Tibial nerve (tissue), 4 donors: ENCODE measurements around the gene C10orf62. TPM values are rescaled to one million over a fixed set of nuclear protein-coding genes. Genes with fewer than 3 reads are reported as not detected.
"Not testable (repeated sequence)": the region's sequence is repeated elsewhere in the genome, so short reads cannot be mapped to it uniquely, and the experiment has no call there.

Source experiments
- DNase-seq, 2 donors: peaks; one replicate each; pipeline ENCODE4 v3.0.0-alpha.2; 2019; ENCODE audit warnings: low spot score in 2 of 2
- H3K27ac ChIP-seq, 4 donors: fragments of 200-600 bp; sonication (generic) in 3 of 4; one replicate each; pipeline ENCODE4 v1.5.1; 2017 to 2019; ENCODE audit warnings: mild to moderate bottlenecking in 1 of 4
- H3K27me3 ChIP-seq, 2 donors: fragments of 200-600 bp; sonication (generic) in 1 of 2; one replicate each; pipeline versions ENCODE4 v1.5.1 to v1.6.0; 2017 to 2019
- H3K36me3 ChIP-seq, 3 donors: fragments of 200-600 bp; sonication (generic); one replicate each; pipeline ENCODE4 v1.5.1; 2018 to 2019
- H3K4me1 ChIP-seq, 4 donors: fragments of 200-600 bp; sonication (generic) in 3 of 4; one replicate each; pipeline ENCODE4 v1.5.1; 2017 to 2019
- H3K4me3 ChIP-seq, 4 donors: fragments of 200-600 bp; sonication (generic) in 3 of 4; one replicate each; pipeline ENCODE4 v1.5.1; 2017 to 2019; ENCODE audit warnings: mild to moderate bottlenecking in 1 of 4, moderate library complexity in 1 of 4
- H3K9me3 ChIP-seq, 4 donors: fragments of 200-600 bp; sonication (generic) in 3 of 4; one replicate each; pipeline ENCODE4 v1.5.1; 2017 to 2019
- CTCF ChIP-seq, 5 experiments: fragments of 200-600 bp in 3 of 5; fragments of 450-650 bp in 2 of 5; sonication (generic) in 3 of 5; IDR thresholded peaks; one replicate each; pipeline ENCODE4 v1.5.1; 2016 to 2019; ENCODE audit warnings: antibody characterized with exemption in 5 of 5, mild to moderate bottlenecking in 3 of 5, moderate library complexity in 2 of 5
- EP300 ChIP-seq, 2 donors: sonication (generic); formaldehyde crosslinking; IDR thresholded peaks; one replicate each; pipeline ENCODE4 v1.6.1; 2017; ENCODE audit warnings: antibody characterized with exemption in 2 of 2, mild to moderate bottlenecking in 1 of 2
- POLR2A ChIP-seq, 2 donors: fragments of 450-650 bp; IDR thresholded peaks; one replicate each; pipeline ENCODE4 v1.6.1; 2017; ENCODE audit warnings: antibody characterized with exemption in 2 of 2, mild to moderate bottlenecking in 2 of 2, moderate library complexity in 2 of 2
- WGBS, 2 donors: methylation state at CpG; one replicate each; pipeline ENCODE4 v1.1.5; 2018; 5-methylcytosine and 5-hydroxymethylcytosine counted together
- total RNA-seq, 4 donors: library from RNA; depleted of rRNA; stranded (reverse); fragments of >200 nt; gene quantifications; one replicate each; pipeline ENCODE4 v1.1.0, GENCODE V29; 2016

Gene C10orf62
- total RNA-seq, 4 donors from 2014 or later = 1.1 to 1.7 (median 1.2) TPM

GRCh38 chr10:97574374-97575126, 15.0 kb upstream of the C10orf62 start:
- H3K27ac ChIP-seq = no peak overlapping the region
- DNase-seq = no peak
- H3K27me3 ChIP-seq = no peaks in the 10 kb centered on the region
- peaks cover 0 to 22% (median 0%) of the 10 kb centered on the region in 3 donors for H3K36me3 ChIP-seq
- H3K4me1 ChIP-seq = peaks cover 0 to 13% (median 4%) of the 10 kb centered on the region in 4 donors
- H3K4me3 ChIP-seq = no peak overlapping the region
- 53 to 57% methylated on average over 4 of the region's 4 CpGs for WGBS, 2 donors
- no peaks in the 10 kb centered on the region for H3K9me3 ChIP-seq
- TF ChIP-seq EP300 (IDR thresholded peaks at IDR 0.05) = no peak

DNA sequence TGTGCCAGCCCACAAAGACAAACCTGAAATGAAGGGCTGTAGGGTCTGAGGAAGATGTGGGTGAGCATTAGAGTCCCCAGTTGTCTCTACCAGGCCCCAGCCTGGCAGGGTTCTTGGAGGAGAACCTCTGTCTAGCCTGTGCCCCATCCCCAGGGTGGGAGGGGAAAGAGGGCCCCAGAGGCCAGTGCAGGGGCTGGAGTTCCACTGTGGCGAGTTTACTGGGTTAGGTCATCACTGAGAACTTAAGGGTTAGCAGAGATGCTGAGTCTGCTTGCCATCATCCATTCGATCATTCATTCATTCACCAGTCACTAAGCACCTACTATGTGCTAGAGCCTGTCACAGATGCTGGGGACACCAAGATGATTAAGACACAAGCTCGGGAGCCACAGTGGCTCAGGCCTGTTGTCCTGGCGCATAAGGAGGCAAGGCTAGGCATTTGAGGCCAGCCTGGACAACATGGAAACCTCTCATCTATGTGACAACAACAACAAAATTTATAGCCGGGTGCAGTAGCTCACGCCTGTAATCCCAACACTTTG, 14.3 kb upstream of the C10orf62 start:
- WGBS, 2 donors = 84 to 88% methylated on average over 6 of the region's 6 CpGs
- DNase-seq = no peak
- Histone ChIP-seq H3K9me3 (no peaks in the 10 kb centered on the region), H3K4me1 (peaks cover 0 to 13% (median 4%) of the 10 kb centered on the region in 4 donors), H3K4me3 (no peak overlapping the region), H3K36me3 (peaks cover 0 to 16% (median 0%) of the 10 kb centered on the region in 3 donors), H3K27ac (no peak overlapping the region), H3K27me3 (no peaks in the 10 kb centered on the region)
- TF ChIP-seq POLR2A (IDR thresholded peaks at IDR 0.05) (no peak), EP300 (IDR thresholded peaks at IDR 0.05) (no peak), CTCF (IDR thresholded peaks at IDR 0.05) (no peak)

DNA sequence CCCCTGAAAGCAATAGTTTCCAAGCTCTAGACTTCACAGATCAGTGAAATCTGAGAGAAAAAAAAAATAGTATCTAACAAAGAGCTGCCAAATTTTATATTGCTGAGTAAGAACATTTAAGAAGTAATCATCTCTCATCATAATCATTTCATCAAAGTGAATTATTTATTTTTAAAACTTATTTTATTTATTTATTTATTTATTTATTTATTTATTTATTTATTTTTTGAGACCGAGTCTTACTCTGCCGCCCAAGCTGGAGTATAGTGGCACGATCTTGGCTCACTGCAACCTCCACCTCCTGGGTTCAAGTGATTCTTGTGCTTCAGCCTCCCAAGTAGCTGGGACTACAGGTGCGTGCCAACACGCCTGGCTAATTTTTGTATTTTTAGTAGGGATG, 13.0 kb upstream of the C10orf62 start:
- 37 to 58% methylated on average over 5 of the region's 5 CpGs for WGBS, 2 donors
- H3K4me1 ChIP-seq = peaks cover 0 to 13% (median 4%) of the 10 kb centered on the region in 4 donors
- H3K9me3 ChIP-seq, H3K27me3 ChIP-seq, DNase-seq, H3K4me3 ChIP-seq, H3K36me3 ChIP-seq, H3K27ac ChIP-seq: not testable (repeated sequence)

DNA sequence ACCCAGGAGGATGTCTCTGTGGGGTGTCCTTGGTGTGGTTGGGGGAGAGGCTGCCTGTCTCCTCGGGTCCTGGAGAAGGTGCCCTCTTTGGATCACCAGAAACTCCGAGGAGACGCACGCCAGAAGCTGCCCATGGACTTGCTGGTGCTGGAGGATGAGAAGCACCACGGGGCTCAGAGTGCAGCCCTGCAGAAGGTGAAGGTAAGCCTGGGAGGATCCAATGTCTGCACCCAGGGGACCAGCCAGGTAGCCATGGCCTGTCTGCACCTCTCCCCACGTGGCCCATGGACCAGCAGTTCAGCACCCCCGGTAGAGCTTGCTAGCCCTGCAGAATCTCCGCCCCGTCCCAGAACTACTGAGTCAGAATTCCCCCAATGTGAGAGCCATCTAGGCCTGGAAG, 11.8 kb upstream of the C10orf62 start:
- no peak overlapping the region for H3K4me3 ChIP-seq
- H3K27me3 ChIP-seq = no peaks in the 10 kb centered on the region
- H3K27ac ChIP-seq = no peak overlapping the region
- TF ChIP-seq EP300 (IDR thresholded peaks at IDR 0.05) (no peak), CTCF (IDR thresholded peaks at IDR 0.05) (no peak), POLR2A (IDR thresholded peaks at IDR 0.05) (no peak)
- H3K9me3 ChIP-seq = no peaks in the 10 kb centered on the region
- WGBS, 2 donors = 75 to 79% methylated on average over 6 to 9 of the region's 9 CpGs
- no peaks in the 10 kb centered on the region for H3K36me3 ChIP-seq
- H3K4me1 ChIP-seq = peaks cover 0 to 5% (median 0%) of the 10 kb centered on the region in 4 donors
- DNase-seq = no peak

DNA sequence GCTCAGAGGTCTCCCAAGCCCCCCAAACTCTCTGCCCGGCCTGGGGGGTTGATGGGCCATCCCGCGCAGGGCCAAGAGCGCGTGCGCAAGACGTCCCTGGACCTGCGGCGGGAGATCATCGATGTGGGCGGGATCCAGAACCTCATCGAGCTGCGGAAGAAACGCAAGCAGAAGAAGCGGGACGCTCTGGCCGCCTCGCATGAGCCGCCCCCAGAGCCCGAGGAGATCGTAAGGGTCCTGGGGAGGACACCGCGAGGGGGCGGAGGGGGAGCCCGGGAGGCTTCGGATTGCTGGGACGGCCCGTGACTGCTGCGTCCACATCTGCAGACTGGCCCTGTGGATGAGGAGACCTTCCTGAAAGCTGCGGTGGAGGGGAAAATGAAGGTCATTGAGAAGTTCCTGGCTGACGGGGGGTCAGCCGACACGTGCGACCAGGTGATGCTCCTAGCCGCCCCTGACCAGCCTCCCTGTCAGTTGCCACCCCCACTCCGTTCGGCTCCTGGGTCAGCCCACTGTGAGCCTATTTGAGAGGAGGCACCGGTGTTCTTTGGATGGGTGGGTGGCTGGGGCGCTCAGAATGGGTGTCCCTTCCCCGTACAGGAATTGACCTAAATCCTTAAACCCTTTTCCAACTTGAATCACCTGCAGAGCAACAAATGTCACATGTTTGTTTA, 11.2 kb upstream of the C10orf62 start:
- Histone ChIP-seq H3K9me3 (no peaks in the 10 kb centered on the region), H3K36me3 (no peaks in the 10 kb centered on the region), H3K4me3 (peak overlapping the region in 1 of 4 donors; percentile 26), H3K27ac (no peak overlapping the region), H3K4me1 (peaks cover 0 to under 1% (median 0%) of the 10 kb centered on the region in 4 donors), H3K27me3 (no peaks in the 10 kb centered on the region)
- DNase-seq = no peak
- 57 to 83% methylated on average over 34 to 40 of the region's 40 CpGs for WGBS, 2 donors
- TF ChIP-seq EP300 (IDR thresholded peaks at IDR 0.05) (no peak), POLR2A (IDR thresholded peaks at IDR 0.05) (no peak), CTCF (IDR thresholded peaks at IDR 0.05) (no peak)
